Gastrocnemius medialis (tissue), 4 donors: ENCODE data around the gene MACROD2. TPM values are rescaled to one million over a fixed set of nuclear protein-coding genes. Genes with fewer than 3 reads are reported as not detected.
A peak's percentile ranks its signal among the peaks of the same experiment; 100 is the strongest.

Experiments used
- ATAC-seq, 2 donors: fragments of 150-250 bp; one replicate each; pipeline ENCODE4 v1.9.1; 2016
- DNase-seq, 2 donors: peaks; one replicate each; pipeline ENCODE4 v3.0.0-alpha.2; 2019
- H3K27ac ChIP-seq, 4 donors: fragments of 200-600 bp; sonication (generic); 1 replicate in 1 of 4; 2 replicates in 3 of 4; pipeline ENCODE4 v1.5.1; 2016 to 2018; ENCODE audit warnings: mild to moderate bottlenecking in 2 of 4, moderate library complexity in 1 of 4
- H3K27me3 ChIP-seq, 3 donors: fragments of 200-600 bp; sonication (generic) in 2 of 3; 1 replicate in 1 of 3; 2 replicates in 2 of 3; pipeline versions ENCODE4 v1.5.1 to v1.6.0; 2016 to 2019; ENCODE audit warnings: mild to moderate bottlenecking in 1 of 3, moderate library complexity in 1 of 3
- H3K36me3 ChIP-seq, 2 donors: fragments of 200-600 bp; sonication (generic) in 1 of 2; one replicate each; pipeline ENCODE4 v1.5.1; 2017 to 2018
- H3K4me1 ChIP-seq, 2 donors: fragments of 200-600 bp; sonication (generic) in 1 of 2; one replicate each; pipeline ENCODE4 v1.5.1; 2016 to 2017; ENCODE audit warnings: mild to moderate bottlenecking in 2 of 2
- H3K4me3 ChIP-seq, 4 donors: fragments of 200-600 bp; sonication (generic) in 3 of 4; 1 replicate in 1 of 4; 2 replicates in 3 of 4; pipeline ENCODE4 v1.5.1; 2016 to 2019; ENCODE audit warnings: mild to moderate bottlenecking in 2 of 4
- H3K9me3 ChIP-seq, 3 donors: fragments of 200-600 bp; sonication (generic) in 2 of 3; 1 replicate in 1 of 3; 2 replicates in 2 of 3; pipeline ENCODE4 v1.5.1; 2016 to 2019
- CTCF ChIP-seq, 5 experiments: fragments of 450-650 bp in 3 of 5; fragments of 200-600 bp in 2 of 5; sonication (generic) in 2 of 5; IDR thresholded peaks in 4 of 5; conservative IDR thresholded peaks in 1 of 5; 1 replicate in 4 of 5; 2 replicates in 1 of 5; pipeline ENCODE4 v1.5.1; 2016 to 2019; ENCODE audit warnings: antibody characterized with exemption in 5 of 5, mild to moderate bottlenecking in 3 of 5, moderate library complexity in 3 of 5
- POLR2A ChIP-seq, 2 donors: fragments of 450-650 bp; IDR thresholded peaks; one replicate each; pipeline ENCODE4 v1.6.1; 2017; ENCODE audit warnings: antibody characterized with exemption in 2 of 2, mild to moderate bottlenecking in 2 of 2, moderate library complexity in 2 of 2
- in situ Hi-C, 4 donors: fragments of 200-750 bp; cut with MboI; loops; one replicate each; pipeline versions ENCODE4 v1.15.0 to v1.8.0; 2017; ENCODE audit warnings: low sequenced_read_pairs in 4 of 4
- intact Hi-C: fragments of 100-400 bp; cut with DNase I; formaldehyde crosslinking; loops from one replicate; pipeline ENCODE4 v1.15.1; 2023; ENCODE audit warnings: low total_unique reads
- total RNA-seq, 4 donors: library from RNA; depleted of rRNA; stranded (reverse); fragments of >200 nt; gene quantifications; one replicate each; pipeline versions ENCODE4 v1.1.0 to v1.2.3, GENCODE V29; 2016

The MACROD2 gene
- total RNA-seq, 4 donors from 2014 or later = 1.8 to 10.2 (median 3.6) TPM

GRCh38 chr20:14919501-14920081, 924.3 kb downstream of the MACROD2 start:
- no peaks in the 10 kb centered on the region for H3K27me3 ChIP-seq
- no peaks in the 10 kb centered on the region for H3K9me3 ChIP-seq
- in situ Hi-C loops = no loop called here
- H3K27ac ChIP-seq = peak overlapping the region; percentile 7 to 65 (median 46)
- intact Hi-C loops = no loop called here
- DNase-seq (no peak), ATAC-seq (peak in 1 of 2 donors; percentile 52)
- peak overlapping the region in 1 of 4 donors; percentile 9 for H3K4me3 ChIP-seq
- H3K4me1 ChIP-seq = peaks cover 15 to 27% of the 10 kb centered on the region in 2 donors
- no peaks in the 10 kb centered on the region for H3K36me3 ChIP-seq
- TF ChIP-seq POLR2A (IDR thresholded peaks at IDR 0.05) (no peak), CTCF (IDR thresholded peaks at IDR 0.05 in 4 of 5, conservative IDR thresholded peaks at IDR 0.05 in 1 of 5) (no peak)

- in situ Hi-C loops (no loop called here), intact Hi-C loops (no loop called here)
- Histone ChIP-seq H3K4me1 (peaks cover 24 to 36% of the 10 kb centered on the region in 2 donors), H3K4me3 (no peak overlapping the region), H3K9me3 (no peaks in the 10 kb centered on the region), H3K27ac (no peak overlapping the region), H3K36me3 (no peaks in the 10 kb centered on the region), H3K27me3 (no peaks in the 10 kb centered on the region)
- DNase-seq (no peak), ATAC-seq (no peak)
- TF ChIP-seq CTCF (IDR thresholded peaks at IDR 0.05 in 4 of 5, conservative IDR thresholded peaks at IDR 0.05 in 1 of 5) (no peak), POLR2A (IDR thresholded peaks at IDR 0.05) (no peak)
Measured at GRCh38 chr20:14921513-14921912, 926.2 kb downstream of the MACROD2 start.

- Histone ChIP-seq H3K4me3 (no peak overlapping the region), H3K4me1 (peaks cover 24 to 36% of the 10 kb centered on the region in 2 donors), H3K36me3 (no peaks in the 10 kb centered on the region), H3K9me3 (no peaks in the 10 kb centered on the region), H3K27ac (no peak overlapping the region), H3K27me3 (no peaks in the 10 kb centered on the region)
- ATAC-seq = no peak
- in situ Hi-C loops = no loop called here
- DNase-seq = no peak
- TF ChIP-seq POLR2A (IDR thresholded peaks at IDR 0.05) = no peak
- TF ChIP-seq CTCF (IDR thresholded peaks at IDR 0.05 in 4 of 5, conservative IDR thresholded peaks at IDR 0.05 in 1 of 5) = no peak
- intact Hi-C loops = no loop called here
Measured at GRCh38 chr20:14922503-14923267, 927.4 kb downstream of the MACROD2 start.

- in situ Hi-C loops = no loop called here
- peaks cover 18 to 20% of the 10 kb centered on the region in 2 donors for H3K4me1 ChIP-seq
- no peak overlapping the region for H3K4me3 ChIP-seq
- DNase-seq = no peak
- no peaks in the 10 kb centered on the region for H3K36me3 ChIP-seq
- ATAC-seq = no peak
- H3K9me3 ChIP-seq = no peaks in the 10 kb centered on the region
- TF ChIP-seq CTCF (IDR thresholded peaks at IDR 0.05 in 4 of 5, conservative IDR thresholded peaks at IDR 0.05 in 1 of 5) (no peak), POLR2A (IDR thresholded peaks at IDR 0.05) (no peak)
- no peaks in the 10 kb centered on the region for H3K27me3 ChIP-seq
- H3K27ac ChIP-seq = no peak overlapping the region
- intact Hi-C loops = no loop called here
Measured at GRCh38 chr20:14924433-14924832, 929.1 kb downstream of the MACROD2 start.
